IPS DF 6.9 (cell line): Measurements from ENCODE around the gene TMEM35B.
"Not testable (repeated sequence)": the region's sequence is repeated elsewhere in the genome, so short reads cannot be mapped to it uniquely, and the experiment has no call there.

Experiments used
- DNase-seq: peaks from one replicate; pipeline ENCODE4 v3.0.0-alpha.2; 2013; ENCODE audit warnings: low read depth, low spot score
- H3K27ac ChIP-seq: one replicate; pipeline ENCODE4 v1.5.1; 2013; ENCODE audit warnings: low read length, control low read depth
- H3K27me3 ChIP-seq: 2 replicates; pipeline ENCODE4 v1.6.1; 2013; ENCODE audit warnings: mild to moderate bottlenecking, low read length; ENCODE audit not compliant: control insufficient read depth, insufficient read depth
- H3K36me3 ChIP-seq: 2 replicates; pipeline ENCODE4 v1.6.1; 2013; ENCODE audit warnings: low read length; ENCODE audit not compliant: control insufficient read depth, insufficient read depth
- H3K4me1 ChIP-seq: 2 replicates; pipeline ENCODE4 v1.6.1; 2013; ENCODE audit warnings: low read length; ENCODE audit not compliant: control insufficient read depth, insufficient read depth
- H3K4me3 ChIP-seq: 2 replicates; pipeline ENCODE4 v1.5.1; 2013; ENCODE audit warnings: mild to moderate bottlenecking, low read length
- H3K9me3 ChIP-seq: 2 replicates; pipeline ENCODE4 v1.6.1; 2013; ENCODE audit warnings: low read length, inconsistent platforms; ENCODE audit not compliant: control insufficient read depth, insufficient read depth
- WGBS: extraction: QIAGEN DNeasy Blood & Tissue Kit; methylation state at CpG from one replicate; pipeline ENCODE4 v1.1.7; 2013; ENCODE audit warnings: mixed read lengths, missing lambda C conversion rate; ENCODE audit not compliant: insufficient read length, insufficient coverage; 5-methylcytosine and 5-hydroxymethylcytosine counted together

Gene TMEM35B

GRCh38 chr1:34977210-34977471, 8.0 kb downstream of the TMEM35B start:
- H3K36me3 ChIP-seq = no peaks in the 10 kb centered on the region; the same call in 1 of the 2 replicates
- no peak overlapping the region for H3K27ac ChIP-seq
- H3K4me1 ChIP-seq = peaks cover 1% of the 10 kb centered on the region; the same call in 1 of the 2 replicates
- no peak overlapping the region for H3K4me3 ChIP-seq
- no peaks in the 10 kb centered on the region for H3K9me3 ChIP-seq
- no CpG with 5 or more reads among the region's 13 CpGs for WGBS
- no peak for DNase-seq
- H3K27me3 ChIP-seq = no peaks in the 10 kb centered on the region

- Histone ChIP-seq H3K9me3 (no peaks in the 10 kb centered on the region), H3K27me3 (no peaks in the 10 kb centered on the region), H3K4me3 (no peak overlapping the region), H3K4me1 (peaks cover 1% of the 10 kb centered on the region; the same call in 1 of the 2 replicates), H3K36me3 (no peaks in the 10 kb centered on the region; the same call in 1 of the 2 replicates), H3K27ac (no peak overlapping the region)
- WGBS = no CpG with 5 or more reads among the region's 72 CpGs
- no peak for DNase-seq
Observed at GRCh38 chr1:34976384-34977209, 8.6 kb downstream of the TMEM35B start.

GRCh38 chr1:34975771-34976170, 9.4 kb downstream of the TMEM35B start:
- DNase-seq = no peak
- Histone ChIP-seq H3K27me3 (no peaks in the 10 kb centered on the region), H3K36me3 (no peaks in the 10 kb centered on the region; the same call in 1 of the 2 replicates), H3K9me3 (no peaks in the 10 kb centered on the region), H3K4me1 (peaks cover 3% of the 10 kb centered on the region), H3K27ac (no peak overlapping the region), H3K4me3 (no peak overlapping the region)
- no CpG with 5 or more reads among the region's 6 CpGs for WGBS

GRCh38 chr1:34975338-34975737, 9.8 kb downstream of the TMEM35B start:
- no peaks in the 10 kb centered on the region; the same call in 1 of the 2 replicates for H3K36me3 ChIP-seq
- no peaks in the 10 kb centered on the region for H3K27me3 ChIP-seq
- WGBS = no CpG with 5 or more reads among the region's 3 CpGs
- H3K4me3 ChIP-seq = no peak overlapping the region
- no peak for DNase-seq
- H3K4me1 ChIP-seq = peaks cover 3% of the 10 kb centered on the region
- no peaks in the 10 kb centered on the region for H3K9me3 ChIP-seq
- H3K27ac ChIP-seq = no peak overlapping the region

GRCh38 chr1:34974626-34975025, 10.5 kb downstream of the TMEM35B start:
- Histone ChIP-seq H3K4me1 (peaks cover 3% of the 10 kb centered on the region), H3K9me3 (no peaks in the 10 kb centered on the region), H3K27ac (no peak overlapping the region), H3K36me3 (no peaks in the 10 kb centered on the region; the same call in 1 of the 2 replicates), H3K27me3 (no peaks in the 10 kb centered on the region), H3K4me3 (no peak overlapping the region)
- WGBS = no CpG with 5 or more reads among the region's 8 CpGs
- no peak for DNase-seq

- DNase-seq = no peak
- Histone ChIP-seq H3K27me3 (no peaks in the 10 kb centered on the region), H3K9me3 (no peaks in the 10 kb centered on the region), H3K4me1 (peaks cover 3% of the 10 kb centered on the region), H3K27ac (no peak overlapping the region), H3K36me3 (no peaks in the 10 kb centered on the region; the same call in 1 of the 2 replicates), H3K4me3 (no peak overlapping the region)
- WGBS = no CpG with 5 or more reads among the region's 3 CpGs
Observed at GRCh38 chr1:34973326-34973725, 11.8 kb downstream of the TMEM35B start.

- WGBS = no CpG with 5 or more reads among the region's 5 CpGs
- Histone ChIP-seq H3K27ac (no peak overlapping the region), H3K4me1 (peaks cover 2% of the 10 kb centered on the region; the same call in 1 of the 2 replicates), H3K4me3 (no peak overlapping the region), H3K36me3 (no peaks in the 10 kb centered on the region), H3K27me3 (no peaks in the 10 kb centered on the region), H3K9me3 (no peaks in the 10 kb centered on the region)
- DNase-seq = peak; percentile 31
Observed at GRCh38 chr1:34970829-34971228, 14.3 kb downstream of the TMEM35B start.

- WGBS = no CpG with 5 or more reads among the region's 5 CpGs
- no peak for DNase-seq
- Histone ChIP-seq H3K27ac (no peak overlapping the region), H3K27me3 (no peaks in the 10 kb centered on the region), H3K9me3 (no peaks in the 10 kb centered on the region), H3K36me3 (no peaks in the 10 kb centered on the region), H3K4me3 (no peak overlapping the region), H3K4me1 (peaks cover 2% of the 10 kb centered on the region; the same call in 1 of the 2 replicates)
Observed at GRCh38 chr1:34970220-34970735, 14.9 kb downstream of the TMEM35B start.

GRCh38 chr1:34968297-34968696, 16.9 kb downstream of the TMEM35B start:
- not testable (repeated sequence) for H3K27me3 ChIP-seq, H3K36me3 ChIP-seq, H3K4me1 ChIP-seq, DNase-seq, H3K9me3 ChIP-seq, H3K27ac ChIP-seq, H3K4me3 ChIP-seq
- WGBS = no CpG with 5 or more reads among the region's 3 CpGs

- H3K4me1 ChIP-seq, DNase-seq, H3K4me3 ChIP-seq, H3K27ac ChIP-seq, H3K36me3 ChIP-seq, H3K9me3 ChIP-seq, H3K27me3 ChIP-seq: not testable (repeated sequence)
- no CpG with 5 or more reads among the region's 36 CpGs for WGBS
Observed at GRCh38 chr1:34967672-34968071, 17.5 kb downstream of the TMEM35B start.

GRCh38 chr1:34965597-34965996, 19.6 kb downstream of the TMEM35B start:
- Histone ChIP-seq H3K4me1 (no peaks in the 10 kb centered on the region; the same call in 1 of the 2 replicates), H3K27me3 (no peaks in the 10 kb centered on the region), H3K36me3 (no peaks in the 10 kb centered on the region), H3K27ac (no peak overlapping the region), H3K4me3 (no peak overlapping the region), H3K9me3 (no peaks in the 10 kb centered on the region)
- no CpG with 5 or more reads among the region's 2 CpGs for WGBS
- no peak for DNase-seq
